ENCODE results near the gene RASAL2. TPM values are rescaled to one million over a fixed set of nuclear protein-coding genes. Genes with fewer than 3 reads are reported as not detected.

The RASAL2 gene
- total RNA-seq, 1 donor from 2014 or later, result 44.2 TPM

DNA sequence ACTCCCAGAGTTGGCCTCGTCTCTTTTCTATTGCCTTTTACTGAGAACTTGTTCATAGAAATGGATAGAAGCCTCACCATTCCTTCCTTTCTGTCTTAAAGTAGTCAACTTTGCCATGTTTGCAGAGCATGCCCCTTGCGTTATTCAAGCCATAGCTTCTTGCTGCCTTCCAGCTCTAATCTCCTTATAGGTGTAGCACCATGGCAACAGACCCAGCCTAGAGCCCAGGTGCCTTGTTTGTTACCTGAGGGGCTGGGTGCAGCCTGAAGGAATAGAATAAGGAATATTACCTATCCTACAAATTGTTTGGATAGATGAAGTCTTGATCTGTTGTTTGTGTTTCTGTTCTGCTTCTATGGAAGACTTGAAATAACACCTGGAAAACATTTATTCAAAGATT lies 343.0 kb downstream of the RASAL2 start:
- DNase-seq (ENCODE audit: low read depth) (no peak), FAIRE-seq (no peak)
- peak overlapping the region; percentile 28 for H3K4me3 Mint-ChIP-seq (ENCODE audit: unreplicated experiment)
- no peaks in the 10 kb centered on the region for H3K9me3 Mint-ChIP-seq (ENCODE audit: unreplicated experiment)
- no peak overlapping the region for H2AFZ ChIP-seq (ENCODE audit: low read depth, low read length)
- no peak overlapping the region for H3K4me3 ChIP-seq (ENCODE audit: insufficient read depth, low read depth, low read length)
- no peaks in the 10 kb centered on the region for H4K20me1 ChIP-seq (ENCODE audit: insufficient read depth, low read length)
- no peak overlapping the region for H3K27ac ChIP-seq (ENCODE audit: low read depth, low read length)
- no peaks in the 10 kb centered on the region for H3K79me2 ChIP-seq (ENCODE audit: insufficient read depth, low read length)
- no peaks in the 10 kb centered on the region for H3K27me3 ChIP-seq (ENCODE audit: insufficient read depth, low read length)
- H3K4me1 ChIP-seq (ENCODE audit: insufficient read depth, low read length), result no peaks in the 10 kb centered on the region
- no peak overlapping the region for H3K27ac Mint-ChIP-seq (ENCODE audit: unreplicated experiment)
- H3K36me3 ChIP-seq (ENCODE audit: insufficient read depth, low read length), result peaks cover 4% of the 10 kb centered on the region
- H3K9me3 ChIP-seq (ENCODE audit: insufficient read depth, low read depth, low read length), result no peaks in the 10 kb centered on the region
- no peak overlapping the region for H3K9ac ChIP-seq (ENCODE audit: low read length)
- H3K4me2 ChIP-seq (ENCODE audit: low read length), result no peak overlapping the region
- peaks cover 8% of the 10 kb centered on the region for H3K36me3 Mint-ChIP-seq (ENCODE audit: low read depth, unreplicated experiment)
- TF ChIP-seq, protein P1, sequence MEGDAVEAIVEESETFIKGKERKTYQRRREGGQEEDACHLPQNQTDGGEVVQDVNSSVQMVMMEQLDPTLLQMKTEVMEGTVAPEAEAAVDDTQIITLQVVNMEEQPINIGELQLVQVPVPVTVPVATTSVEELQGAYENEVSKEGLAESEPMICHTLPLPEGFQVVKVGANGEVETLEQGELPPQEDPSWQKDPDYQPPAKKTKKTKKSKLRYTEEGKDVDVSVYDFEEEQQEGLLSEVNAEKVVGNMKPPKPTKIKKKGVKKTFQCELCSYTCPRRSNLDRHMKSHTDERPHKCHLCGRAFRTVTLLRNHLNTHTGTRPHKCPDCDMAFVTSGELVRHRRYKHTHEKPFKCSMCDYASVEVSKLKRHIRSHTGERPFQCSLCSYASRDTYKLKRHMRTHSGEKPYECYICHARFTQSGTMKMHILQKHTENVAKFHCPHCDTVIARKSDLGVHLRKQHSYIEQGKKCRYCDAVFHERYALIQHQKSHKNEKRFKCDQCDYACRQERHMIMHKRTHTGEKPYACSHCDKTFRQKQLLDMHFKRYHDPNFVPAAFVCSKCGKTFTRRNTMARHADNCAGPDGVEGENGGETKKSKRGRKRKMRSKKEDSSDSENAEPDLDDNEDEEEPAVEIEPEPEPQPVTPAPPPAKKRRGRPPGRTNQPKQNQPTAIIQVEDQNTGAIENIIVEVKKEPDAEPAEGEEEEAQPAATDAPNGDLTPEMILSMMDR (IDR thresholded peaks at IDR 0.05; ENCODE audit: insufficient read depth, low read depth, low read length), result no peak
- TF ChIP-seq EZH2 (IDR thresholded peaks at IDR 0.05; ENCODE audit: insufficient read depth, low read length), result no peak
- H3K4me1 Mint-ChIP-seq (ENCODE audit: low read depth, unreplicated experiment), result peaks cover 25% of the 10 kb centered on the region
- H3K27me3 Mint-ChIP-seq (ENCODE audit: low read depth, unreplicated experiment), result no peaks in the 10 kb centered on the region

GRCh38 chr1:178438432-178438831 lies 344.5 kb downstream of the RASAL2 start:
- peak overlapping the region; percentile 69 for H3K27ac Mint-ChIP-seq (ENCODE audit: unreplicated experiment)
- peaks cover 17% of the 10 kb centered on the region for H3K36me3 Mint-ChIP-seq (ENCODE audit: low read depth, unreplicated experiment)
- no peak overlapping the region for H3K9ac ChIP-seq (ENCODE audit: low read length)
- no peak for FAIRE-seq
- no peaks in the 10 kb centered on the region for H3K27me3 ChIP-seq (ENCODE audit: insufficient read depth, low read length)
- no peak for TF ChIP-seq EZH2 (IDR thresholded peaks at IDR 0.05; ENCODE audit: insufficient read depth, low read length)
- TF ChIP-seq, protein P1 (IDR thresholded peaks at IDR 0.05; ENCODE audit: insufficient read depth, low read depth, low read length), result no peak
- H2AFZ ChIP-seq (ENCODE audit: low read depth, low read length), result no peak overlapping the region
- H3K4me1 Mint-ChIP-seq (ENCODE audit: low read depth, unreplicated experiment), result peaks cover 25% of the 10 kb centered on the region
- no peaks in the 10 kb centered on the region for H3K9me3 ChIP-seq (ENCODE audit: insufficient read depth, low read depth, low read length)
- no peak overlapping the region for H3K27ac ChIP-seq (ENCODE audit: low read depth, low read length)
- H3K4me3 Mint-ChIP-seq (ENCODE audit: unreplicated experiment), result no peak overlapping the region
- no peaks in the 10 kb centered on the region for H3K79me2 ChIP-seq (ENCODE audit: insufficient read depth, low read length)
- no peaks in the 10 kb centered on the region for H4K20me1 ChIP-seq (ENCODE audit: insufficient read depth, low read length)
- peaks cover 15% of the 10 kb centered on the region for H3K36me3 ChIP-seq (ENCODE audit: insufficient read depth, low read length)
- no peaks in the 10 kb centered on the region for H3K4me1 ChIP-seq (ENCODE audit: insufficient read depth, low read length)
- DNase-seq (ENCODE audit: low read depth), result peak; percentile 8
- H3K4me2 ChIP-seq (ENCODE audit: low read length), result no peak overlapping the region
- no peaks in the 10 kb centered on the region for H3K9me3 Mint-ChIP-seq (ENCODE audit: unreplicated experiment)
- no peak overlapping the region for H3K4me3 ChIP-seq (ENCODE audit: insufficient read depth, low read depth, low read length)
- no peaks in the 10 kb centered on the region for H3K27me3 Mint-ChIP-seq (ENCODE audit: low read depth, unreplicated experiment)

DNA sequence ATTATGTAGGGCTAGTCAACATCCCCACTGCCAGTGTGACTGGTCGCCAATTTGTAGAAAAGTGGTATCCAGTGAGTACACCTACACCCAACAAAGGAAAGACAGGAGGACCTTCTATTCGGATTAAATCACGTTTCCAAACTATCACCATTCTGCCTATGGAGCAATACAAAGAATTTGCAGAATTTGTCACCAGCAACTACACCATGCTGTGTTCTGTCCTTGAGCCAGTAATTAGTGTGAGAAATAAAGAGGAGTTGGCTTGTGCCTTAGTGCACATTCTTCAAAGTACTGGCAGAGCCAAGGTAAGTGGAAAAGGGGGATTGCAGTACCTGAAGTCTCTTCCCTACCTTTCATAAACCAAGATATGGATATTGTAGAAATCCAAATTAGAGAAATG lies 349.0 kb downstream of the RASAL2 start:
- Mint-ChIP-seq H3K27ac (ENCODE audit: unreplicated experiment) (no peak overlapping the region), H3K4me1 (ENCODE audit: low read depth, unreplicated experiment) (peaks cover 12% of the 10 kb centered on the region), H3K36me3 (ENCODE audit: low read depth, unreplicated experiment) (peaks cover 26% of the 10 kb centered on the region), H3K4me3 (ENCODE audit: unreplicated experiment) (no peak overlapping the region), H3K27me3 (ENCODE audit: low read depth, unreplicated experiment) (no peaks in the 10 kb centered on the region), H3K9me3 (ENCODE audit: unreplicated experiment) (no peaks in the 10 kb centered on the region)
- no peaks in the 10 kb centered on the region for H4K20me1 ChIP-seq (ENCODE audit: insufficient read depth, low read length)
- no peak overlapping the region for H3K27ac ChIP-seq (ENCODE audit: low read depth, low read length)
- DNase-seq (ENCODE audit: low read depth), result no peak
- H3K36me3 ChIP-seq (ENCODE audit: insufficient read depth, low read length), result peaks cover 28% of the 10 kb centered on the region
- no peaks in the 10 kb centered on the region for H3K4me1 ChIP-seq (ENCODE audit: insufficient read depth, low read length)
- no peaks in the 10 kb centered on the region for H3K27me3 ChIP-seq (ENCODE audit: insufficient read depth, low read length)
- no peaks in the 10 kb centered on the region for H3K79me2 ChIP-seq (ENCODE audit: insufficient read depth, low read length)
- no peaks in the 10 kb centered on the region for H3K9me3 ChIP-seq (ENCODE audit: insufficient read depth, low read depth, low read length)
- H3K4me2 ChIP-seq (ENCODE audit: low read length), result no peak overlapping the region
- no peak for TF ChIP-seq EZH2 (IDR thresholded peaks at IDR 0.05; ENCODE audit: insufficient read depth, low read length)
- TF ChIP-seq, protein P1 (IDR thresholded peaks at IDR 0.05; ENCODE audit: insufficient read depth, low read depth, low read length), result no peak
- no peak overlapping the region for H2AFZ ChIP-seq (ENCODE audit: low read depth, low read length)
- H3K4me3 ChIP-seq (ENCODE audit: insufficient read depth, low read depth, low read length), result no peak overlapping the region
- H3K9ac ChIP-seq (ENCODE audit: low read length), result no peak overlapping the region
- no peak for FAIRE-seq
